IMR-90 (cell line): ENCODE results near the gene EPAS1. TPM values are rescaled to one million over a fixed set of nuclear protein-coding genes. Genes with fewer than 3 reads are reported as not detected.

Experiments used
- ATAC-seq: fragments of 200-7000 bp; cut with Tn5 transposase; 2 replicates; pipeline ENCODE4 v1.9.1; 2020; ENCODE audit warnings: low read depth, mild to moderate bottlenecking, moderate library complexity
- BruUV-seq: library from RNA; stranded (reverse); fragments of 400-500 nt; replicated peaks from 2 replicates; lab custom pipeline; 2021; lab: Mats Ljungman, UMichigan
- CTCF ChIA-PET: fragments of 300-600 bp; formaldehyde crosslinking; extraction: SDS; loops from one replicate; lab custom pipeline; 2021; ENCODE audit warnings: antibody characterized with exemption; lab: Yijun Ruan, JAX
- POLR2A ChIA-PET: fragments of 300-600 bp; sonication (Branson Sonifier 250); formaldehyde crosslinking; loops from one replicate; lab custom pipeline; 2022; ENCODE audit warnings: antibody characterized with exemption; ENCODE audit not compliant: unreplicated experiment; lab: Charles Lee
- DNase-seq: peaks from one replicate; pipeline ENCODE4 v3.0.0; 2013
- H2AFZ ChIP-seq: replicated peaks from 2 replicates; pipeline ENCODE3; 2013; ENCODE audit warnings: low read length, mild to moderate bottlenecking; ENCODE audit not compliant: poor library complexity
- H2AK5ac ChIP-seq: 2 replicates; pipeline ENCODE4 v1.6.1; 2013; ENCODE audit warnings: low read depth, low read length, inconsistent platforms
- H2AK9ac ChIP-seq: replicated peaks from 2 replicates; pipeline ENCODE3; 2013; ENCODE audit warnings: mild to moderate bottlenecking, low read depth, low read length, moderate library complexity; ENCODE audit not compliant: poor library complexity
- H2BK120ac ChIP-seq: 2 replicates; pipeline ENCODE4 v1.6.1; 2013; ENCODE audit warnings: low read depth, low read length, inconsistent platforms
- H2BK15ac ChIP-seq: 3 replicates; pipeline ENCODE4 v1.6.1; 2013; ENCODE audit warnings: low read depth, low read length, inconsistent platforms
- H2BK20ac ChIP-seq: 2 replicates; pipeline ENCODE4 v1.6.1; 2013; ENCODE audit warnings: low read depth, mild to moderate bottlenecking, inconsistent platforms, low read length, moderate library complexity
- H2BK5ac ChIP-seq: 2 replicates; pipeline ENCODE4 v1.6.1; 2013; ENCODE audit warnings: mild to moderate bottlenecking, low read depth, low read length, inconsistent platforms; ENCODE audit not compliant: poor library complexity, severe bottlenecking
- H3K14ac ChIP-seq: replicated peaks from 2 replicates; pipeline ENCODE4 v1.6.1; 2013; ENCODE audit warnings: low read depth, low read length, inconsistent platforms
- H3K18ac ChIP-seq: 2 replicates; pipeline ENCODE4 v1.6.1; 2013; ENCODE audit warnings: low read depth, low read length, control low read depth
- H3K23ac ChIP-seq: 2 replicates; pipeline ENCODE4 v1.6.1; 2013; ENCODE audit warnings: low read depth, low read length, inconsistent platforms
- H3K27ac ChIP-seq: 2 replicates; pipeline ENCODE4 v1.5.1; 2013; ENCODE audit warnings: mild to moderate bottlenecking, control low read depth, low read length; ENCODE audit not compliant: insufficient read depth
- H3K27me3 ChIP-seq: 2 replicates; pipeline ENCODE4 v1.6.1; 2013; ENCODE audit warnings: low read length; ENCODE audit not compliant: control insufficient read depth, insufficient read depth
- H3K36me3 ChIP-seq: 2 replicates; pipeline ENCODE4 v1.6.1; 2013; ENCODE audit warnings: low read length, mixed read lengths; ENCODE audit not compliant: control insufficient read depth, insufficient read depth
- H3K4ac ChIP-seq: 2 replicates; pipeline ENCODE4 v1.6.1; 2013; ENCODE audit warnings: low read depth, low read length, inconsistent platforms
- H3K4me1 ChIP-seq: 2 replicates; pipeline ENCODE4 v1.6.1; 2013; ENCODE audit warnings: low read length, mixed read lengths; ENCODE audit not compliant: control insufficient read depth, insufficient read depth
- H3K4me2 ChIP-seq: 2 replicates; pipeline ENCODE4 v1.6.1; 2013; ENCODE audit warnings: low read depth, mild to moderate bottlenecking, control low read depth, low read length, moderate library complexity
- H3K4me3 ChIP-seq: 2 replicates; pipeline ENCODE4 v1.5.1; 2013; ENCODE audit warnings: low read depth, mild to moderate bottlenecking, control low read depth, low read length, moderate library complexity; ENCODE audit not compliant: insufficient read depth
- H3K56ac ChIP-seq: 2 replicates; pipeline ENCODE4 v1.6.1; 2013; ENCODE audit warnings: low read length, inconsistent platforms; ENCODE audit not compliant: insufficient read depth; ENCODE audit errors: extremely low read depth
- H3K79me1 ChIP-seq, 2 experiments: 2 replicates each; pipeline ENCODE4 v1.6.1; 2013; ENCODE audit warnings: low read length in 2 of 2, inconsistent platforms in 1 of 2, low read depth in 1 of 2
- H3K9ac ChIP-seq: 2 replicates; pipeline ENCODE4 v1.6.1; 2013; ENCODE audit warnings: low read depth, low read length, control low read depth
- H3K9me1 ChIP-seq: 2 replicates; pipeline ENCODE4 v1.6.1; 2013; ENCODE audit warnings: low read length, inconsistent platforms; ENCODE audit not compliant: insufficient read depth
- H3K9me3 ChIP-seq: 2 replicates; pipeline ENCODE4 v1.6.1; 2013; ENCODE audit warnings: low read length; ENCODE audit not compliant: control insufficient read depth, insufficient read depth
- H4K20me1 ChIP-seq: 2 replicates; pipeline ENCODE4 v1.6.1; 2013; ENCODE audit warnings: low read length, inconsistent platforms; ENCODE audit not compliant: insufficient read depth
- H4K5ac ChIP-seq: 2 replicates; pipeline ENCODE4 v1.6.1; 2013; ENCODE audit warnings: mild to moderate bottlenecking, low read depth, low read length, control low read depth
- H4K8ac ChIP-seq, 2 experiments: 2 replicates each; pipeline ENCODE4 v1.6.1; 2013; ENCODE audit warnings: low read depth in 2 of 2, low read length in 2 of 2, control low read depth in 1 of 2, inconsistent platforms in 1 of 2
- H4K91ac ChIP-seq: 2 replicates; pipeline ENCODE4 v1.6.1; 2013; ENCODE audit warnings: low read depth, low read length, inconsistent platforms; ENCODE audit not compliant: insufficient read depth
- BHLHE40 ChIP-seq: fragments of 150-350 bp; IDR thresholded peaks from 2 replicates; pipeline ENCODE4 v1.6.1; 2016; ENCODE audit warnings: mild to moderate bottlenecking, low read depth, low read length
- FOS ChIP-seq: fragments of 150-350 bp; IDR thresholded peaks from 2 replicates; pipeline ENCODE4 v1.6.1; 2016; ENCODE audit warnings: low read depth, low read length
- MAFK ChIP-seq: IDR thresholded peaks from 2 replicates; pipeline ENCODE4 v1.6.1; 2012; ENCODE audit warnings: low read depth, low read length, improper control_type of control experiment
- MAZ ChIP-seq: IDR thresholded peaks from 2 replicates; pipeline ENCODE4 v1.6.1; 2012; ENCODE audit warnings: low read depth, mild to moderate bottlenecking, low read length, improper control_type of control experiment, moderate library complexity, borderline replicate concordance
- MXI1 ChIP-seq: IDR thresholded peaks from 2 replicates; pipeline ENCODE4 v1.6.1; 2012; ENCODE audit warnings: low read depth, mild to moderate bottlenecking, low read length, moderate library complexity, borderline replicate concordance
- NFE2L2 ChIP-seq: fragments of 150-350 bp; IDR thresholded peaks from 2 replicates; pipeline ENCODE4 v1.6.1; 2016; ENCODE audit warnings: low read depth, mild to moderate bottlenecking, low read length
- POLR2A ChIP-seq: IDR thresholded peaks from 2 replicates; pipeline ENCODE4 v1.6.1; 2012; ENCODE audit warnings: mild to moderate bottlenecking, low read depth, low read length
- RAD21 ChIP-seq: IDR thresholded peaks from 2 replicates; pipeline ENCODE4 v1.6.1; 2012; ENCODE audit warnings: low read length, improper control_type of control experiment
- RCOR1 ChIP-seq: IDR thresholded peaks from 2 replicates; pipeline ENCODE4 v1.6.1; 2012; ENCODE audit warnings: mild to moderate bottlenecking, low read length, improper control_type of control experiment; ENCODE audit not compliant: insufficient replicate concordance
- RFX5 ChIP-seq: IDR thresholded peaks from 2 replicates; pipeline ENCODE4 v1.8.0; 2012; ENCODE audit warnings: low read depth, mild to moderate bottlenecking, low read length, moderate library complexity
- SMC3 ChIP-seq: fragments of 150-350 bp; IDR thresholded peaks from 2 replicates; pipeline ENCODE4 v1.6.1; 2016; ENCODE audit warnings: low read depth, mild to moderate bottlenecking, antibody characterized with exemption, low read length, moderate library complexity
- WGBS, 2 experiments: methylation state at CpG; one replicate each; pipeline versions ENCODE4 v1.1.5 to v1.1.7; 2013; ENCODE audit warnings: missing lambda C conversion rate in 2 of 2; ENCODE audit not compliant: insufficient read length in 1 of 2; ENCODE audit errors: extremely low coverage in 2 of 2; 5-methylcytosine and 5-hydroxymethylcytosine counted together
- dilution Hi-C: fragments of 300-500 bp; cut with HindIII; formaldehyde crosslinking; loops from one replicate; pipeline ENCODE4 v1.14.3; 2018; ENCODE audit warnings: low sequenced_read_pairs; ENCODE audit not compliant: unreplicated experiment
- in situ Hi-C: fragments of 300-500 bp; cut with MboI; formaldehyde crosslinking; loops from 3 replicates; pipeline ENCODE4 v1.14.3; 2019; ENCODE audit warnings: low sequenced_read_pairs, inconsistent platforms, mixed read lengths
- intact Hi-C: fragments of 100-400 bp; cut with micrococcal nuclease; formaldehyde crosslinking; loops from 2 replicates; pipeline ENCODE4 v1.10.0; 2022
- polyA plus RNA-seq, 3 experiments: library from polyadenylated mRNA; depleted of rRNA; stranded (reverse); fragments of >200 nt; gene quantifications; 2 replicates each; pipeline ENCODE4 v1.2.3, GENCODE V29; 2012; ENCODE audit warnings: low replicate concordance in 1 of 3
- total RNA-seq: library from RNA; depleted of rRNA; stranded (reverse); fragments of >200 nt; gene quantifications from 2 replicates; pipeline ENCODE4 v1.2.3, GENCODE V29; 2012
- TF ChIP-seq, protein P1 (sequence below): fragments of 150-350 bp; IDR thresholded peaks from 2 replicates; pipeline ENCODE4 v1.6.1; 2017; ENCODE audit warnings: mild to moderate bottlenecking, antibody characterized with exemption, low read length, low read depth
- TF ChIP-seq, protein P2 (sequence below): fragments of 150-350 bp; IDR thresholded peaks from 2 replicates; pipeline ENCODE4 v1.6.1; 2016; ENCODE audit warnings: low read depth, mild to moderate bottlenecking, low read length, moderate library complexity, borderline replicate concordance

The EPAS1 gene
- total and polyA plus RNA-seq, 2 of the 4 experiments (the other 2 are of a cell fraction) = 40.7 to 120 TPM

GRCh38 chr2:46393865-46394264 lies 96.7 kb downstream of the EPAS1 start:
- H3K79me1 ChIP-seq = no peaks in the 10 kb centered on the region
- H2BK120ac ChIP-seq = no peak overlapping the region
- TF ChIP-seq RFX5 (no peak), MXI1 (no peak), MAFK (no peak), BHLHE40 (no peak), RAD21 (no peak), MAZ (no peak), RCOR1 (no peak), FOS (no peak), POLR2A (no peak), SMC3 (no peak), NFE2L2 (no peak)
- TF ChIP-seq, protein P1, sequence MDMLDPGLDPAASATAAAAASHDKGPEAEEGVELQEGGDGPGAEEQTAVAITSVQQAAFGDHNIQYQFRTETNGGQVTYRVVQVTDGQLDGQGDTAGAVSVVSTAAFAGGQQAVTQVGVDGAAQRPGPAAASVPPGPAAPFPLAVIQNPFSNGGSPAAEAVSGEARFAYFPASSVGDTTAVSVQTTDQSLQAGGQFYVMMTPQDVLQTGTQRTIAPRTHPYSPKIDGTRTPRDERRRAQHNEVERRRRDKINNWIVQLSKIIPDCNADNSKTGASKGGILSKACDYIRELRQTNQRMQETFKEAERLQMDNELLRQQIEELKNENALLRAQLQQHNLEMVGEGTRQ = no peak
- TF ChIP-seq, protein P2, sequence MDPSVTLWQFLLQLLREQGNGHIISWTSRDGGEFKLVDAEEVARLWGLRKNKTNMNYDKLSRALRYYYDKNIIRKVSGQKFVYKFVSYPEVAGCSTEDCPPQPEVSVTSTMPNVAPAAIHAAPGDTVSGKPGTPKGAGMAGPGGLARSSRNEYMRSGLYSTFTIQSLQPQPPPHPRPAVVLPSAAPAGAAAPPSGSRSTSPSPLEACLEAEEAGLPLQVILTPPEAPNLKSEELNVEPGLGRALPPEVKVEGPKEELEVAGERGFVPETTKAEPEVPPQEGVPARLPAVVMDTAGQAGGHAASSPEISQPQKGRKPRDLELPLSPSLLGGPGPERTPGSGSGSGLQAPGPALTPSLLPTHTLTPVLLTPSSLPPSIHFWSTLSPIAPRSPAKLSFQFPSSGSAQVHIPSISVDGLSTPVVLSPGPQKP = no peak
- no peak overlapping the region for H4K91ac ChIP-seq
- H2AK9ac ChIP-seq = no peak overlapping the region
- H2BK20ac ChIP-seq = no peak overlapping the region
- ATAC-seq (no peak), DNase-seq (no peak)
- H3K4me1 ChIP-seq = no peaks in the 10 kb centered on the region; the same call in 1 of the 2 replicates
- H3K27ac ChIP-seq = no peak overlapping the region
- no peak overlapping the region for H4K5ac ChIP-seq
- H3K4me2 ChIP-seq = no peak overlapping the region
- H2BK5ac ChIP-seq = no peak overlapping the region
- H3K9ac ChIP-seq = no peak overlapping the region
- in situ Hi-C loops (no loop called here), intact Hi-C loops (no loop called here), dilution Hi-C loops (no loop called here)
- H4K8ac ChIP-seq = no peak overlapping the region
- ChIA-PET CTCF (no interaction called here), POLR2A (no interaction called here)
- BruUV-seq = no TSS peak
- H2AK5ac ChIP-seq = no peak overlapping the region
- H4K20me1 ChIP-seq = no peaks in the 10 kb centered on the region
- peaks cover 1% of the 10 kb centered on the region; the same call in 1 of the 2 replicates for H3K36me3 ChIP-seq
- H3K23ac ChIP-seq = no peak overlapping the region
- H3K9me3 ChIP-seq = no peaks in the 10 kb centered on the region
- H3K18ac ChIP-seq = no peak overlapping the region
- H3K27me3 ChIP-seq = no peaks in the 10 kb centered on the region
- H3K56ac ChIP-seq = no peak overlapping the region
- WGBS, 2 experiments = no CpG with 5 or more reads among the region's 3 CpGs
- no peak overlapping the region for H2BK15ac ChIP-seq
- H3K4me3 ChIP-seq = no peak overlapping the region
- no peak overlapping the region for H3K14ac ChIP-seq
- H3K4ac ChIP-seq = no peak overlapping the region
- peaks cover 6% of the 10 kb centered on the region; the same call in 1 of the 2 replicates for H3K9me1 ChIP-seq
- no peak overlapping the region for H2AFZ ChIP-seq
